GDM1 (cell line): ENCODE measurements around the gene SDSL.
A peak's percentile ranks its signal among the peaks of the same experiment; 100 is the strongest.

ENCODE experiments used
- DNase-seq: peaks from one replicate; lab custom pipeline; 2025; lab: John Stamatoyannopoulos, UW

SDSL gene

GRCh38 chr12:113396828-113397496 is 25.2 kb upstream of the SDSL start:
- DNase-seq: no peak

- no peak for DNase-seq
These were observed 24.5 kb upstream of the SDSL start for GRCh38 chr12:113397497-113398197.

GRCh38 chr12:113398346-113399290 is 23.6 kb upstream of the SDSL start:
- no peak for DNase-seq

- no peak for DNase-seq
These were observed 22.7 kb upstream of the SDSL start for GRCh38 chr12:113399490-113399889.

GRCh38 chr12:113400362-113400761 is 21.8 kb upstream of the SDSL start:
- DNase-seq: no peak

- no peak for DNase-seq
These were observed 20.8 kb upstream of the SDSL start for GRCh38 chr12:113401066-113402000.

- DNase-seq: no peak
These were observed 19.5 kb upstream of the SDSL start for GRCh38 chr12:113402586-113403260.

GRCh38 chr12:113403435-113404415 is 18.5 kb upstream of the SDSL start, which contains the start of gene SDS:
Gene SDS, minus strand, starts transcription at chr12:113403887. Its CDS starts 4,179 bp downstream, at chr12:113399708.
- peak; percentile 74 for DNase-seq

- no peak for DNase-seq
These were observed 16.5 kb upstream of the SDSL start for GRCh38 chr12:113405694-113406093.

- DNase-seq: no peak
These were observed 14.1 kb upstream of the SDSL start for GRCh38 chr12:113407931-113408600.

- DNase-seq: no peak
These were observed 13.4 kb upstream of the SDSL start for GRCh38 chr12:113408756-113409298.

GRCh38 chr12:113409462-113410124 is 12.6 kb upstream of the SDSL start:
- DNase-seq: no peak

GRCh38 chr12:113413488-113413939 is 8.7 kb upstream of the SDSL start:
- no peak for DNase-seq

- DNase-seq: no peak
These were observed 7.6 kb upstream of the SDSL start for GRCh38 chr12:113414519-113415038.

- DNase-seq: no peak
These were observed 6.0 kb upstream of the SDSL start for GRCh38 chr12:113416091-113416754.

GRCh38 chr12:113418213-113418879 is 3.8 kb upstream of the SDSL start:
- DNase-seq: no peak
